Activated CD8-positive, alpha-beta memory T cell treated with anti-CD3 and anti-CD28 coated beads for 36 hours (primary cell): ENCODE measurements around the gene GABRR2. TPM values are rescaled to one million over a fixed set of nuclear protein-coding genes. Genes with fewer than 3 reads are reported as not detected.
"Not testable (repeated sequence)": the region's sequence is repeated elsewhere in the genome, so short reads cannot be mapped to it uniquely, and the experiment has no call there.

Source experiments
- CTCF ChIA-PET: fragments of 350-600 bp; sonication (Branson Sonifier 250); formaldehyde crosslinking; loops from one replicate; lab custom pipeline; 2021; ENCODE audit warnings: antibody characterized with exemption; lab: Charles Lee
- POLR2A ChIA-PET: fragments of 350-600 bp; sonication (Branson Sonifier 250); formaldehyde crosslinking; loops from one replicate; lab custom pipeline; 2021; ENCODE audit warnings: antibody characterized with exemption; lab: Charles Lee
- total RNA-seq, 2 experiments: library from RNA; stranded (reverse); gene quantifications; one replicate each; pipeline ENCODE4 v1.2.3, GENCODE V29; 2021

Gene GABRR2
- total RNA-seq, 2 experiments from 2014 or later, result 0.23 to 0.29 TPM

DNA sequence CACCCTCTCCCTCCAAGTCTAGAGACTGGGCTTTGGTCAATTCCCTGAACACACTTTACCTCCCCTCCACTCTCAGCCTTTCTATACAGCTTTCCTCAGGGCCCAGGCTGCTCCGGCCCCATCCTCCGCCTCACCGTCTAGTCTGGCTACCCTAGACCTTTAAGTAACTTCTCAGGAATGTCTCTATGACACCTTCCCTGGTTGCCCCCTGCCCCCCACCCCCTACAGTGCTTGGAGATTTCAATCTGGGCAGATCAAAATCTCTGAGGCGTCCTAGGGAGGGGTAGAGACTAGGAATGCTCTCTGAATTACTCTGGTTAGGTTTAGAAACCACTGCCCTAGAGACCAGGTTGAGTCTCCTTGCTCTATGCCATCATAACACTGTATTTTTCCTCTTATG is 31.3 kb upstream of the GABRR2 start:
- ChIA-PET CTCF (no interaction called here), POLR2A (no interaction called here)

GRCh38 chr6:89339565-89339964 is 24.5 kb upstream of the GABRR2 start:
- CTCF ChIA-PET, result interaction anchor here (1.3 kb wide), 1 partner anchor 132 kb away, joined by 3 read pairs; no protein-coding TSS in a partner anchor
- POLR2A ChIA-PET, result no interaction called here

DNA sequence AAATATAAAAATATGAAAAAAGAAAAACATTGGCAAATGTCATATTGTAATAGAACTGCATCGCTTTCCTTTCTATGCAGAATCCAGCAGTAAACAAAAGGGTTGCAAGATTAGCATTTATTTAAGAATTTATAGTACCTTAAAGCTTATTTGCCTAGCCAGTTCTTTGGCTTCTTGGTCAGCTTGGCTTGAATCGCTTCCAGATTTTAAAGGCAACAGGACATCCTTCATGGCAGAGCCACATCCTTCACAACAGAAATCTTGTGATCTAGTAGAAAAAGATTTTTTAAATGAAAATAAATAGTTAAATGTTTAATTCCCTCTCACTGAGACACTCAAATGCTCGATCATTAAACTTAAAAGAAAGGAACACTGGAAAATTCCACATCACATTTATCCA is 20.1 kb upstream of the GABRR2 start:
- ChIA-PET CTCF (no interaction called here), POLR2A (no interaction called here)

DNA sequence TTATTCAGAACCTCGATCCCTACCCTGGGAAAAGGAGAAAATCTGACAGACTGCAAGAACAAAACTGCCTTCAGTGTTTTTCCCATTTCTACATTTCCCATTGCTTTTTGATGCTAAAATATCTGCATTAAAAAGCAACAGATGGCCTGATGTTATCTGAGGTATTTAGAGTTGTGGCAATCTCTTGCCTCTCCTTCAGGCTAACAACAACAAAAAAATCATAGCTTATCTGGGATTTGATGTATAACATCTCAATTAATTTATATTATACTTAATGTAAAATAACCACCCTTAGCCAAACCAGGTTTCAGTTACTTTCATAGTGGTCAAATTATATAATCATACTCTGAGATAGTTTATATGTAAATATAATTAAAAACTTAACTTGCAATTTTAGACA is 15.8 kb upstream of the GABRR2 start:
- ChIA-PET POLR2A (no interaction called here), CTCF (no interaction called here)

DNA sequence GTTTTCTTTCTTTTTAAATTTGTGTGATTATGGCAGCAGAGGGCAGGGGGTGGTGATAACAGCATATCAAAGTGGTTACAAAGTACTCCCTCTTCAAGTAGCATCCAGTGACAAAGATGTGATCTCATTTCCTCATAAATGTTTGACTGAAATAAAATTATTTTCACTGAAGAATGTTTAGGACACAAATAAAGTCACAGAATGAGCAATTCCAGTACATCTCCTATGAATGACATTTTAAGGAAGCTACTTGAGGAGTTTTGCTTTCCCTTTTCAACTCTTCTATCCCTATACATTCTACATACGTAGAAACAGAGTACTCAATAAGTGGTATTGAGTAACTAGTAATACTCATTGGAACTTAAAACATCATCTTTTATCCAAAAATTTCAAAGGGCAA is 13.9 kb upstream of the GABRR2 start:
- ChIA-PET CTCF (interaction anchor here (2.4 kb wide), 1 partner anchor 13 kb away, joined by 5 read pairs; no protein-coding TSS in a partner anchor), POLR2A (no interaction called here)

- ChIA-PET POLR2A (no interaction called here), CTCF (no interaction called here)
Measured at GRCh38 chr6:89324304-89324703, 9.2 kb upstream of the GABRR2 start.

- ChIA-PET POLR2A (no interaction called here), CTCF (no interaction called here)
Measured at GRCh38 chr6:89323511-89323971, 8.4 kb upstream of the GABRR2 start.

DNA sequence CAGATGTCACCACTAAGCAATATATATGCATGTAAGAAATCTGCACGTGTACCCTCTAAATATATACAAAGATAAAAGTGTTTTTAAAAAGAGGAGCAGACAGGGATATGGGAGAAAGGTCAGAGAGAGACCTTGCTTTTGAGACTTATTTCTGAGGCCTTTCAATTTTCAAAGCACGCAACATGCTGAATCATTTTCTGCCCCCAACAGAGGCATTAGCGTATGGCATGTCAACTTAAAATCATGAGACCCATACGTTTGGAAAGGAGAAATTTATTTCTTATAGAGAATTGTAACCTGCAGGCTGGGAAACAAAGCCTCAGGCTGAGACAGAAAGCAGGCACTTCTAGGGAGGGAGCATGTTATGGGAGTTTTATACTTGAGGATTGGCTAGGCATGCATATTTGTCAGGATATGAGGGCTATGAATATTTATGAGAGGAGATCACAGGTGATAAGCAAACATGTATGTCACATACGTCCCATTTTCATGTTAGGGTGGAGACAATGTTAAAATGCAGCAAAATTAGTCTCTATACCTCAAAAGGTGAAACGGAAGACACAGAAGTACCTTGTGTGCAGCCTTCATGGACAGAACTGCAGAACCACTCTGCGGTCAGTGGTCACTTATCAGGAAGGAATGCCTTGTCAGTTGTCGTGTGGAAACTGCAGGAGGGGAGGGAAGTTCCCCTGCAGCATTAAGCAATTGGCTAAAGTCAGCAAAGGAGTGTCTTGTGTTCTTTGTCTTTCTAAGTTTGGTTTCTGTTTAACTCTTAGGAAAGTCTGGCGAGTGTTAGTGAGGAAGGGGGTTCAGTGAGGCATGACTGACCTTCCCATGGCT is 6.3 kb upstream of the GABRR2 start:
- POLR2A ChIA-PET, result no interaction called here
- CTCF ChIA-PET, result no interaction called here

GRCh38 chr6:89320012-89320559 is 5.0 kb upstream of the GABRR2 start:
- CTCF ChIA-PET, result no interaction called here

DNA sequence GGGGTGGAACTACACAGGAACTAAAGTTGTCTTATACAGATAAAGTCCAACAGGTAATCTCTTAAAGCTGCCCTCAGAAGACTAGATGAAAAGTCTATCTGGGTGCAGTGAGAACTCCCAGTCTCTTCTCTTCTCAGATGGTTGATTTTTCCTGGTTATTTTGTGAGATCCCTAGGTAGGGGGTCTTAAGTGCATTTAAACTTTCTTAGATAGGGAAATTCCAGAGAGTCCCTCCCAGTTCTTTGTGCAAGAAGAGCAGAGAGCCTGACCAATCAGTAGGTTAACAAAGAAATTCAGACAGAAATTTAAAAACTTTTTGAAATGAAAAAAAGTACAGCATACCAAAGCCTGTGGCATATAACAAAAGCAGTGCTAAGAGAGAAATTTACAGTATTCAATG is 2.0 kb upstream of the GABRR2 start:
- POLR2A ChIA-PET, result no interaction called here
- CTCF ChIA-PET, result no interaction called here

More at GRCh38 chr6:89320012-89320559, 5.0 kb upstream of the GABRR2 start:
- POLR2A ChIA-PET, result interaction anchor here (0.6 kb wide), 1 partner anchor 40 kb away, joined by 10 read pairs; no protein-coding TSS in a partner anchor

DNA sequence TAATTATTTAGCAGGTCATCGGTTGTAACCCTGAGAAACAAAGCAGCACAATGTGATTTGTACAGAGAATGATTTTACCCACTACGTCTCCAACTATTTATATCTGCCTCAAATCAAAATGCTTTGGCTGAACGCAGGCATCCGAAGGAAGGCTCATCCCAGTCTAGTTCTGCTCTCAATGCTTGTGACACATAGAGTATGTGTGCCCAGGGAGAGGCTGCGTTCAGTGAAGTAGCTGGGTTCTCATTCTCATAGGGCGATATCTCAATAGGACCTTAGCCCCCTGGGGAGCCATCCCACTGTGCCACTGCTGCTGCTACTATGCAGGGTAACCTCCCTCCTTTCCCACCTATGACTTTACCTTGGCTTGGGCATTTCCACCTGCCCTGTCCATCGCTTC is 407 bp downstream of the GABRR2 start:
- ChIA-PET POLR2A (no interaction called here), CTCF (no interaction called here)

GRCh38 chr6:89313006-89313405 is 2.1 kb downstream of the GABRR2 start:
- CTCF ChIA-PET, result no interaction called here
- POLR2A ChIA-PET, result no interaction called here

DNA sequence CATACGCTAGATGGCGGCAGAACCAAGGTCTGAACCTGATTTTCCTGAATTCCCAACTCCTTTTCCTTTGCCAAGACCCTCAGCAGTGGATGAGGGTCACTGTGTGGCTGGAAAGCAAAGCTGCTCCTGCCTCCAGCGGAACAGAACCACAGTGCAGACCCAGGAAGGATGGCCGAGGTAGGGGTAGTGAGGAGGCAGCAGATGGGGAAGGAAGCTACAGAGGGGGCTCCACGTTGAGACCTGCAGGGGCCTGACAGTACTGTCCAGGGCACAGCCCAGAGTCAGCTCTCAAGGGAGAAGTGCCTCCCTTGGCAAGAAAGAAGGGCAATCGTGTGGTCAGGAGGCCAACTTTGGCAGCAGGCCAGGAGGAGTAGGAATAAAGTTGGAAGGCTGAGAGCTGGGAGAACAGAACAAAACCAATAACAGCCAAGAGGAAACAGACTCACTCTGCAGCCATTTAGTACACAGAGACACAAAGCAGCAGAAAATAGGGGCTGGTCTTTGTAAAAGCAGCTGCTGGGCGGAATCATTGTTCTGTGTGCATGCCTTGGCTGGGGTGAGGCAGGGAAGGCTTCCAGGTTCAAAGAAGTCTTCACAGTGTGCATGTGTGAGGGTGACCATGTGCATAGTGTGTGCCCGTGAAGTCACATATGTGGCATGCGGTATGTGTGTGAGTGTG is 3.1 kb downstream of the GABRR2 start:
- CTCF ChIA-PET, result no interaction called here
- POLR2A ChIA-PET, result no interaction called here

DNA sequence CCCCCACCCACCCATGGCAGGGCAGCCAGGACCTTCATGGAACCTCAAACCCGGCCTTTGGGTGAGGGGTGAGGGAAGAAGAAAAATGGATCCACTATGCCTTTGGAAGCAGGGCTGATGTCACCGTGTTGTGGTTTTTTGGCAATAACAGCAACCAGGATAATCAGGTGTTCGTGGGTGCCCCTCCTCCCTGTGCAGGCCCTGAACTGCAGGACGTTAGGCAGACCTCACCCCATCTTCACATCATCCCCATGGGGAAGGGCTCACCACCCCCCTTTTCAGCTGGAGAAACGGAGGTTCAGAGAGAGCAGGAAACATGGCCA is 3.6 kb downstream of the GABRR2 start:
- CTCF ChIA-PET, result no interaction called here
- POLR2A ChIA-PET, result no interaction called here

GRCh38 chr6:89310929-89311328 is 4.2 kb downstream of the GABRR2 start:
- ChIA-PET CTCF (no interaction called here), POLR2A (no interaction called here)

GRCh38 chr6:89308525-89309395 is 6.3 kb downstream of the GABRR2 start:
- ChIA-PET CTCF (no interaction called here), POLR2A (no interaction called here)

DNA sequence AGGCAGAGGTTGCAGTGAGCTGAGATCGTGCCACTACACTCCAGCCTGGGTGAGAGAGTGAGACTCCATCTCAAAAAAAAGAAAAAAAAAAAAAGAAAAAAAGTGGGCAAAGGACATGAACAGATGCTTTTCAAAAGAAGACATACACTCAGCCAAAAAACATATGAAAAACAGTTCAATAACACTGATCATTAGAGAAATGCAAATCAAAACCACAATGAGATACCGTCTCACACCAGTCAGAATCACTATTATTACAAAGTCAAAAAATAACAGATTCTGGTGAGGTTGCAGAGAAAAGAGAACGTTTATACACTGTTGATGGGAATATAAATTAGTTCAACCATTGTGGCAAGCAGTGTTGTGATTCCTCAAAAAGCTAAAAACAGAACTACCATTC is 10.6 kb downstream of the GABRR2 start:
- POLR2A ChIA-PET, result interaction anchor here (0.7 kb wide), 1 partner anchor 304 kb away, joined by 6 read pairs; no protein-coding TSS in a partner anchor
- CTCF ChIA-PET, result not testable (repeated sequence)

DNA sequence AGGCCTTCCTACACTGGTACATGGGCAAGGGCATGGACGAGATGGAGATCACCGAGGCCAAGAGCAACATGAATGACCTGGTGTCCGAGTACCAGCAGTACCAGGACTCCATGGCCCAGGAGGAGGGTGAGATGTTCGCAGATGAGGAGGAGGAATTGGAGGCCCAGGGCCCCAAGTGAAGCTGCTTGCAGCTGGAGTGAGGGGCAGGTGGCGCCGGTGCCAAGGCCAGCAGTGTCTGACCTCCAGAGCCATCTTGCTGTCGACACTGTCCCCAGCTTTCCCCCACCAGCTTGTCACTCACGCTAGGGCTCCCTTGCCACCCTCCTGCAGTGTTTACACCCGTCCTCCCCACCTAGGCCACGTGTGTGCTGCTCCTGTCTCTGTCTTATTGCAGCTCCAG is 12.2 kb downstream of the GABRR2 start:
- CTCF ChIA-PET, result no interaction called here

GRCh38 chr6:89302195-89302770 is 12.8 kb downstream of the GABRR2 start:
- ChIA-PET CTCF (no interaction called here), POLR2A (interaction anchor here (0.5 kb wide), 1 partner anchor 54 kb away, joined by 4 read pairs; no protein-coding TSS in a partner anchor)

More for the DNA sequence above, 12.2 kb downstream of the GABRR2 start:
- POLR2A ChIA-PET, result no interaction called here
